Sigmoid colon (tissue), 7 donors: ENCODE results near the gene C6orf120. TPM values are rescaled to one million over a fixed set of nuclear protein-coding genes. Genes with fewer than 3 reads are reported as not detected.

ENCODE experiments used
- DNase-seq: peaks from one replicate; pipeline ENCODE4 v3.0.0-alpha.2; 2019
- H3K27ac ChIP-seq, 4 donors: fragments of 200-600 bp; sonication (generic); one replicate each; pipeline ENCODE4 v1.5.1; 2016 to 2019; ENCODE audit warnings: mild to moderate bottlenecking in 1 of 4
- H3K27me3 ChIP-seq, 3 donors: fragments of 200-600 bp; sonication (generic); one replicate each; pipeline ENCODE4 v1.5.1; 2019; ENCODE audit warnings: mild to moderate bottlenecking in 1 of 3
- H3K36me3 ChIP-seq, 4 donors: fragments of 200-600 bp; sonication (generic); one replicate each; pipeline ENCODE4 v1.5.1; 2016 to 2019
- H3K4me1 ChIP-seq, 4 donors: fragments of 200-600 bp; sonication (generic); one replicate each; pipeline ENCODE4 v1.5.1; 2017 to 2019
- H3K4me3 ChIP-seq, 4 donors: fragments of 200-600 bp; sonication (generic); one replicate each; pipeline ENCODE4 v1.5.1; 2017 to 2019; ENCODE audit warnings: mild to moderate bottlenecking in 2 of 4, moderate library complexity in 1 of 4
- H3K9me3 ChIP-seq, 4 donors: fragments of 200-600 bp in 3 of 4; sonication (generic) in 3 of 4; one replicate each; pipeline versions ENCODE4 v1.5.1 to v1.6.1; 2013 to 2019
- EP300 ChIP-seq, 4 donors: sonication (generic); formaldehyde crosslinking; IDR thresholded peaks; one replicate each; pipeline ENCODE4 v1.6.1; 2017; ENCODE audit warnings: antibody characterized with exemption in 4 of 4
- POLR2A ChIP-seq, 2 donors: fragments of 450-650 bp; IDR thresholded peaks; one replicate each; pipeline ENCODE4 v1.6.1; 2016; ENCODE audit warnings: antibody characterized with exemption in 2 of 2, mild to moderate bottlenecking in 2 of 2, moderate library complexity in 2 of 2
- POLR2AphosphoS5 ChIP-seq, 4 donors: sonication (generic); formaldehyde crosslinking; IDR thresholded peaks; one replicate each; pipeline ENCODE4 v1.6.1; 2017; ENCODE audit warnings: antibody characterized with exemption in 4 of 4
- WGBS, 2 donors: extraction: QIAGEN DNeasy Blood & Tissue Kit; methylation state at CpG; one replicate each; pipeline ENCODE4 v1.1.7; 2013; 5-methylcytosine and 5-hydroxymethylcytosine counted together
- intact Hi-C: fragments of 100-400 bp; cut with DNase I; formaldehyde crosslinking; loops from one replicate; pipeline ENCODE4 v1.15.1; 2023
- polyA plus RNA-seq, 3 donors: library from polyadenylated mRNA; stranded (reverse); fragments of 200-250 nt; gene quantifications; one replicate each; pipeline ENCODE4 v1.2.3, GENCODE V29; 2013
- total RNA-seq, 4 donors: library from RNA; depleted of rRNA; stranded (reverse); fragments of >200 nt; gene quantifications; one replicate each; pipeline ENCODE4 v1.1.0, GENCODE V29; 2016
- TF ChIP-seq, protein P1 (sequence below), 4 experiments: fragments of 450-650 bp in 3 of 4; fragments of 200-600 bp in 1 of 4; IDR thresholded peaks; one replicate each; pipeline ENCODE4 v1.5.1; 2016 to 2019; ENCODE audit warnings: antibody characterized with exemption in 4 of 4, mild to moderate bottlenecking in 3 of 4, moderate library complexity in 2 of 4
- donor health status: healthy with polysubstance abuse.
- donor health status: Bipolar disorder and iron deficiency.
- donor health status: healthy.

C6orf120 gene
- total and polyA plus RNA-seq, 7 donors: 10.2 to 33.6 (median 22.7) TPM

DNA sequence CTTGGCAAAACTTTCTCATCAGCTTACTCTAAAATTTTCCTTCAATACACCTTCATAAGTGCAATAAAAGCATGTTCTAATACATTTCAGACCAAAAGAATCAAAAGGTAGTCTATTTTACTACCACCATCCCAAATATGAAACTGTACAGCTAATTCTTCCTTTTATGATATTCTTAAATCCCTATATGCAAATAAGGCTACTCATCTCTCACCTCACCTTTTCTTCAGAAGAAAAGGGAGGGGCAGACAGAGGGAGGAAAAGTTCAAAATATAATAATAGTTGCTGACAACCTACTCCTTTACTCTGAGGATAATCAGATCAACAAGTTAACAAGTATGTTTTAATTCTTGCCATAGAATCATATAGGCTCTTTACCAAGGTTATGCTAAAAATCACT, 7.4 kb downstream of the C6orf120 start:
- H3K36me3 ChIP-seq: peaks cover 7 to 85% (median 26%) of the 10 kb centered on the region in 4 donors
- DNase-seq: no peak
- no peak overlapping the region for H3K27ac ChIP-seq
- no peak overlapping the region for H3K4me3 ChIP-seq
- peaks cover 0 to 18% (median 13%) of the 10 kb centered on the region in 4 donors for H3K4me1 ChIP-seq
- TF ChIP-seq, protein P1, sequence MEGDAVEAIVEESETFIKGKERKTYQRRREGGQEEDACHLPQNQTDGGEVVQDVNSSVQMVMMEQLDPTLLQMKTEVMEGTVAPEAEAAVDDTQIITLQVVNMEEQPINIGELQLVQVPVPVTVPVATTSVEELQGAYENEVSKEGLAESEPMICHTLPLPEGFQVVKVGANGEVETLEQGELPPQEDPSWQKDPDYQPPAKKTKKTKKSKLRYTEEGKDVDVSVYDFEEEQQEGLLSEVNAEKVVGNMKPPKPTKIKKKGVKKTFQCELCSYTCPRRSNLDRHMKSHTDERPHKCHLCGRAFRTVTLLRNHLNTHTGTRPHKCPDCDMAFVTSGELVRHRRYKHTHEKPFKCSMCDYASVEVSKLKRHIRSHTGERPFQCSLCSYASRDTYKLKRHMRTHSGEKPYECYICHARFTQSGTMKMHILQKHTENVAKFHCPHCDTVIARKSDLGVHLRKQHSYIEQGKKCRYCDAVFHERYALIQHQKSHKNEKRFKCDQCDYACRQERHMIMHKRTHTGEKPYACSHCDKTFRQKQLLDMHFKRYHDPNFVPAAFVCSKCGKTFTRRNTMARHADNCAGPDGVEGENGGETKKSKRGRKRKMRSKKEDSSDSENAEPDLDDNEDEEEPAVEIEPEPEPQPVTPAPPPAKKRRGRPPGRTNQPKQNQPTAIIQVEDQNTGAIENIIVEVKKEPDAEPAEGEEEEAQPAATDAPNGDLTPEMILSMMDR (IDR thresholded peaks at IDR 0.05): no peak
- TF ChIP-seq POLR2A (IDR thresholded peaks at IDR 0.05) (no peak), EP300 (IDR thresholded peaks at IDR 0.05) (no peak), POLR2AphosphoS5 (IDR thresholded peaks at IDR 0.05) (no peak)
- H3K27me3 ChIP-seq: no peaks in the 10 kb centered on the region
- no peaks in the 10 kb centered on the region for H3K9me3 ChIP-seq
- intact Hi-C loops: loop anchor here (10.0 kb wide), 1 partner anchor 754 kb away; no protein-coding TSS in a partner anchor

DNA sequence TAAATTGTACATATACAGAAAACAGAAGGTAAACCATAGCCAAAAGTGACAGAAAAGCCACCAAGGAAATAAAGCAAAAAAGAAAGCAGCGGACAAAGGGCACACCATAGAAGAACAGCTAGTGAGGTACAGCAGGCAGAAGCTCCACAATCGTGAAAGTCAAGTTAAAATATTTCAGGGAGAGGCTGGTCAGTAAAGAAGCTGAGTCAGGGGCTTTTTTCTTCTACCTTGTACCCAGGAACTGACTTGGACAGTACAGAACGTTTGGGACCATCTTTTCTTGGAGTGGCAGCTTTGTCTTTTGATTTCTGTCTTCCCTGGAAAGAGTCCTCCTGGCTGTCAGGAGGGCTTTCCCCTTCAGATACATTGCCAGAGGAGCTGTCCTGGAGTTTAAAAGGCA, 8.1 kb downstream of the C6orf120 start:
- peaks cover 15 to 88% (median 30%) of the 10 kb centered on the region in 4 donors for H3K36me3 ChIP-seq
- peaks cover 0 to 10% (median 6%) of the 10 kb centered on the region in 4 donors for H3K4me1 ChIP-seq
- no peak for DNase-seq
- intact Hi-C loops: no loop called here
- H3K27me3 ChIP-seq: no peaks in the 10 kb centered on the region
- H3K4me3 ChIP-seq: no peak overlapping the region
- H3K9me3 ChIP-seq: no peaks in the 10 kb centered on the region
- TF ChIP-seq EP300 (IDR thresholded peaks at IDR 0.05) (no peak), POLR2A (IDR thresholded peaks at IDR 0.05) (no peak)
- 75 to 87% methylated on average over 3 of the region's 3 CpGs for WGBS, 2 donors
- H3K27ac ChIP-seq: no peak overlapping the region

DNA sequence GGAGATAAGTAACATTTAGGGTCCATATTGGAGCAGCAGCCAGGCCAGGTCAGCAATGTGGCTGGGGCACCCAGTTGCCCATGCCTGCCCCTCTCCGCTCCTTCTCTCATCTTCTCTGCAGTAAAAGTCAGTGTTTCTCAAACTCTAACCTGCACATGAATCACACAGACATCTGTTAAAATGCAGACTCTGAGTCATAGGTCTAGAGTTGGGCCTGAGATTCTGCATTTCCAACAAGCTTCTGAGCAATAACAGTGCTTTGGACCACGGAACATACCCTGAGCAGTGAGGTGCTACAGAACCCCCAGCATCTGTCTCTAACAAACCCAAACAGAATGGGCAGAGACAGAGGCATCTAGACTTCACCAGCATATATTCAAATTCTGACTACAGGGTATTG, 12.3 kb downstream of the C6orf120 start:
- H3K9me3 ChIP-seq: no peaks in the 10 kb centered on the region
- no peak overlapping the region for H3K27ac ChIP-seq
- H3K27me3 ChIP-seq: no peaks in the 10 kb centered on the region
- no peak overlapping the region for H3K4me3 ChIP-seq
- 92 to 96% methylated on average over 2 of the region's 2 CpGs for WGBS, 2 donors
- DNase-seq: no peak
- H3K36me3 ChIP-seq: peaks cover 27 to 83% (median 35%) of the 10 kb centered on the region in 4 donors
- TF ChIP-seq POLR2A (IDR thresholded peaks at IDR 0.05): no peak
- no peak for TF ChIP-seq EP300 (IDR thresholded peaks at IDR 0.05)
- no peak for TF ChIP-seq POLR2AphosphoS5 (IDR thresholded peaks at IDR 0.05)
- TF ChIP-seq, protein P1 (IDR thresholded peaks at IDR 0.05): no peak
- intact Hi-C loops: no loop called here
- H3K4me1 ChIP-seq: peaks cover 0 to 4% (median 0%) of the 10 kb centered on the region in 4 donors

DNA sequence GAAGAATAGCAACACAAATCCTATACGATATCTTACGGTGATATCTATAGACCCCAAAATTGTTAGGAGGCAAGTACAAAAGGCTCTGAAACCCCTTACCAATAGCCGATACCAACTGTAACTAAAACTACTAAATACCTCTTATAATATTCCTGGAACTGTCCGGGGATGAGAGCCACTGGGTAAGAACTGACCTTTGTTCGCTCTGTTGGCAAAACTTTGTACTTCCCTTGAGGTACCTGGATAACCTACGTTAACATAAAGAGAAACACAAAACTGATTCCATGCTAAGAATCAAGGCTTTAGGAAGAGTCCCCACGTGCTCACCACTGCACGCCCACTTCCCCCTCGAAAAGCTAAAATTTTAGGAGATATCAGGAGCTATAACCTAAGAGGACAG, 12.7 kb downstream of the C6orf120 start:
- peaks cover 0 to 4% (median 0%) of the 10 kb centered on the region in 4 donors for H3K4me1 ChIP-seq
- no peak overlapping the region for H3K27ac ChIP-seq
- TF ChIP-seq EP300 (IDR thresholded peaks at IDR 0.05) (no peak), POLR2AphosphoS5 (IDR thresholded peaks at IDR 0.05) (no peak)
- peaks cover 27 to 79% (median 35%) of the 10 kb centered on the region in 4 donors for H3K36me3 ChIP-seq
- no peak for DNase-seq
- 90 to 95% methylated on average over 9 of the region's 9 CpGs for WGBS, 2 donors
- intact Hi-C loops: no loop called here
- no peak overlapping the region for H3K4me3 ChIP-seq
- H3K9me3 ChIP-seq: no peaks in the 10 kb centered on the region
- no peaks in the 10 kb centered on the region for H3K27me3 ChIP-seq

DNA sequence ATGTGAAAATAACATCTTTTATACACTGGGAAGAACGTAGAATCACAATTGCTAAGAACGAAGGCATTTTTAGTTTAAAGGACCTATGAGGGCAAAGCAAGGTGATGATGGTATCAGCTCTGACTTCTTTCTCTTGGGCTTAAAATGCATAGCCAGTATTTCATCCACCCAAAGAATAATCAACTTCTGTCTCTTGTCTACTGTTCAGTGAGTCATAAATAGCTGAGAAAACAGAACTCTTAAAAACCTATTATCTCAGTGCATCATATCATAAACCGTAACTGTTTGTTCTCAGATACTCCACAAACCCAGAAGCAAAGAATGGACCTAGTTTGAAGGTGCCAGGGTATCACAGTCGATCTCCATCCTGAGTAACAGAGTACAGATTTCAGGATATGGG, 17.2 kb downstream of the C6orf120 start:
- Histone ChIP-seq H3K27me3 (no peaks in the 10 kb centered on the region), H3K4me3 (no peak overlapping the region), H3K4me1 (peaks cover 0 to 28% (median 20%) of the 10 kb centered on the region in 4 donors), H3K9me3 (no peaks in the 10 kb centered on the region), H3K27ac (no peak overlapping the region), H3K36me3 (peaks cover 14 to 33% (median 19%) of the 10 kb centered on the region in 4 donors)
- TF ChIP-seq POLR2A (IDR thresholded peaks at IDR 0.05) (no peak), EP300 (IDR thresholded peaks at IDR 0.05) (no peak), POLR2AphosphoS5 (IDR thresholded peaks at IDR 0.05) (no peak)
- TF ChIP-seq, protein P1 (IDR thresholded peaks at IDR 0.05): no peak
- 84 to 92% methylated on average over 4 of the region's 4 CpGs for WGBS, 2 donors
- DNase-seq: no peak
- intact Hi-C loops: no loop called here
